Chondrocyte (in vitro differentiated cells): ENCODE results near the gene TPRA1. TPM values are rescaled to one million over a fixed set of nuclear protein-coding genes. Genes with fewer than 3 reads are reported as not detected.
A peak's percentile ranks its signal among the peaks of the same experiment; 100 is the strongest.

Experiments used
- DNase-seq: peaks from one replicate; pipeline ENCODE4 v3.0.0; 2021; ENCODE audit warnings: mixed read lengths, low spot score
- H3K27ac Mint-ChIP-seq: one replicate; pipeline ENCODE4 v1.8.0; 2021; ENCODE audit warnings: mild to moderate bottlenecking, moderate library complexity, mixed read lengths; ENCODE audit not compliant: unreplicated experiment
- H3K27me3 Mint-ChIP-seq: 2 replicates; pipeline ENCODE4 v1.8.0; 2021; ENCODE audit warnings: low read depth, mixed read lengths
- H3K36me3 Mint-ChIP-seq: 2 replicates; pipeline ENCODE4 v1.8.0; 2021; ENCODE audit warnings: low read depth, mixed read lengths
- H3K4me1 Mint-ChIP-seq: 2 replicates; pipeline ENCODE4 v1.8.0; 2021; ENCODE audit warnings: low read depth, mild to moderate bottlenecking, mixed read lengths
- H3K4me3 Mint-ChIP-seq: one replicate; pipeline ENCODE4 v1.8.0; 2021; ENCODE audit warnings: mild to moderate bottlenecking, moderate library complexity, mixed read lengths; ENCODE audit not compliant: unreplicated experiment
- H3K9me3 Mint-ChIP-seq: 2 replicates; pipeline ENCODE4 v1.8.0; 2021; ENCODE audit warnings: low read depth, mixed read lengths
- total RNA-seq: library from RNA; stranded (reverse); gene quantifications from 3 replicates; pipeline ENCODE4 v1.2.1, GENCODE V29; 2021
- TF ChIP-seq, protein P1 (sequence below): fragments of 200-600 bp; sonication (generic); IDR thresholded peaks from 2 replicates; pipeline ENCODE4 v1.5.0; 2021; ENCODE audit warnings: antibody characterized with exemption, mild to moderate bottlenecking, moderate library complexity

TPRA1 gene
- total RNA-seq, 1 donor from 2014 or later, result 37.2 TPM

DNA sequence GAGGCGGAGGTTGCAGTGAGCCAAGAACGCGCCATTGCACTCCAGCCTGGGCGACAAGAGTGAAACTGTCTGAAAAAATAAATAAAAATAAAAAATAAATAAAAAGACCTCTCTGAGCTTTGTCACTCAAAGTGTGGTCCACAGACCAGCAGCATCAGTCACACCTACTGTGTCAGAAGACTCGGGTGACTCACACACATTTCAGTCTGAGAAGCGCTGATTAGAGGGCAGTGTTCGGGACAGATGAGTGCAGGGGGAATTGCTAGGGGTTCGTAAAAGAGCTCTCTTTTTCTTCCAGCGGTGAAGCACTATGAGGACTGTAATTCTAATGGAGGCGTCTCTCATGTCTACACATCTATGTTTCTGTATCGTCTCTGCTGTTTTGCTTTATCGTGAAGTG is 44.1 kb upstream of the TPRA1 start:
- no peak overlapping the region for H3K4me3 Mint-ChIP-seq
- no peak overlapping the region for H3K27ac Mint-ChIP-seq
- H3K4me1 Mint-ChIP-seq, result peaks cover 7% of the 10 kb centered on the region
- peaks cover 3% of the 10 kb centered on the region for H3K27me3 Mint-ChIP-seq
- H3K9me3 Mint-ChIP-seq, result no peaks in the 10 kb centered on the region
- TF ChIP-seq, protein P1, sequence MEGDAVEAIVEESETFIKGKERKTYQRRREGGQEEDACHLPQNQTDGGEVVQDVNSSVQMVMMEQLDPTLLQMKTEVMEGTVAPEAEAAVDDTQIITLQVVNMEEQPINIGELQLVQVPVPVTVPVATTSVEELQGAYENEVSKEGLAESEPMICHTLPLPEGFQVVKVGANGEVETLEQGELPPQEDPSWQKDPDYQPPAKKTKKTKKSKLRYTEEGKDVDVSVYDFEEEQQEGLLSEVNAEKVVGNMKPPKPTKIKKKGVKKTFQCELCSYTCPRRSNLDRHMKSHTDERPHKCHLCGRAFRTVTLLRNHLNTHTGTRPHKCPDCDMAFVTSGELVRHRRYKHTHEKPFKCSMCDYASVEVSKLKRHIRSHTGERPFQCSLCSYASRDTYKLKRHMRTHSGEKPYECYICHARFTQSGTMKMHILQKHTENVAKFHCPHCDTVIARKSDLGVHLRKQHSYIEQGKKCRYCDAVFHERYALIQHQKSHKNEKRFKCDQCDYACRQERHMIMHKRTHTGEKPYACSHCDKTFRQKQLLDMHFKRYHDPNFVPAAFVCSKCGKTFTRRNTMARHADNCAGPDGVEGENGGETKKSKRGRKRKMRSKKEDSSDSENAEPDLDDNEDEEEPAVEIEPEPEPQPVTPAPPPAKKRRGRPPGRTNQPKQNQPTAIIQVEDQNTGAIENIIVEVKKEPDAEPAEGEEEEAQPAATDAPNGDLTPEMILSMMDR, result no peak
- no peaks in the 10 kb centered on the region for H3K36me3 Mint-ChIP-seq
- no peak for DNase-seq

DNA sequence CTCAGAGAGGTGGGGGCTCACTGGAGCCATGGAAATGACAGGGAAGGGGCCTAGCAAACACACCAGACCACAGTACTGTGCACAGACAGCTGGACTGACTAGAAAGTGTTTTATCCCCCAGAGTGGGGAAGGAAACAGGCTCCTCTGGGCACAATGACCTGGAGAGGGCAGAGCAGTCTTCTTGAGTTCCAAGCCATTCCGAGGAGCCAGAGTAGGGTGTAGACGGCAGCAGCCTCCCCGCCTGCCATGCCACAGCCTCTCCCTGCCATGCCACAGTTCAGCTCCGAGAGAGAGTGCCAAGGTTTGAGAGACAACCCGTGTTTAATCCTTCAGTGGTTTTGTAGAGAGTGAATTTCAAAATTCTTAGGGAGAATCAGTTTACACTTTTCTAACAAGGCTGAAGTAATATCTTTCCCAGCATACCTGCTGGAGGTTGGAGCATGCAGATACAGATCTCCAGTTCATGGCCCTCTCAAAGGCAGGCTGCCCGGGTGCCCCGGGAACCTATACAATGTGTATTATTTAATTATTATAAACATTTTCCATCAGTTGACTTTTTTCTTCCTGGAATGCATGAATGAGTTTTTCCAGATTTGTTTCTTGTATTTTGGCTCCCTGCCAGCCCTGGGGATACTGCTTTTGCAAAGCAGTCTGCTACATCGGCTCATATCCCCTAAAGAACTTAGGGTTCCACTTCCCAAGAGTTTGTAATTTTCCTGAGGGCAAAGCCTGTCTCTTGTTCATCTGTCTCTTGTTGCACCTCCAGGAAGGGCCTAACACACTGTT is 41.7 kb upstream of the TPRA1 start:
- Mint-ChIP-seq H3K27ac (no peak overlapping the region), H3K4me1 (peaks cover 12% of the 10 kb centered on the region), H3K27me3 (peaks cover 5% of the 10 kb centered on the region)

DNA sequence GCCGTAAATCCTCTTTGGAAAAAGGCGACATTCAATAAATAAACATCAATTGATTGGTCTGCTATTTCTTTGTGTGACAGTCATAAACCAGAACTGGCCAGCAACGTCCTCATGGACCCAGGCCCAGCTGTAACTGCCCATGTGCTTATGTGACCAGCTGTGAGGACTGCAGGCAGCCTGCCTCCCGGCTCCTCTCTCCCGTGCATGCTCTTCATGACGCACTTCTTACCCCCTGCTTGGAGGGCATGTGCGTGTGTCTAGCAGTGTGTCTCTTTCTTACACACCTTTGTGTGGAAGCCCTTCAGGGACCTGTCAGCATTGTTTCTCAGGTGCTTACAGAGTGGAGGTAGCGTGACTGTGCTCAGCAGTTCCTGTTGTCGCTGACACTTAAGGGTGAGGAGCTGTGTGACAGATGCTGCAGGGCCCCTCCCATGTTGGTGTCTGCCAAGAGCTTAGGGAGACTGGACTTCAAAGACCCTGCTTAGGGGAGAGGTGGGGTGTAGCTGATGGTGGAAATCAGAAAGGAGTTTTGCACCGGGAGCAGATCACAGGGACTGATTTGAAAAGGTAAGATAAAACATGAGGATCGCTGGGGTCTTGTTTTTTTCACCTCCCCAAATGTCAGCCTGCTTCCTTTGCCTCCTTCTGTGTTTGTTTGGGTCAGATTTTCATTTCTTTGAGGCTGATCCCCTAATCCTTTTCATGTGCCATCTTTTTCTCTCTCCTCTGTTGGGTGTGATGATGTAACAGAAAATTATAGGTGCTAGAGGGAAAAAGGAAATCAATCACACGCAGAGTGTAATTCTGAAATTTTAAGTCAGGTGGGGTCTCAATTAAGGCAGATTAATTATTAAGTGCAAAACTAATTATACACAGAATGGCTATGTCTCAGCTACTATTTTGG is 40.5 kb upstream of the TPRA1 start:
- H3K36me3 Mint-ChIP-seq, result no peaks in the 10 kb centered on the region
- DNase-seq, result no peak

More for the DNA sequence above, 41.7 kb upstream of the TPRA1 start:
- DNase-seq, result no peak
- TF ChIP-seq, protein P1, result no peak
- Mint-ChIP-seq H3K36me3 (no peaks in the 10 kb centered on the region), H3K4me3 (no peak overlapping the region), H3K9me3 (no peaks in the 10 kb centered on the region)

DNA sequence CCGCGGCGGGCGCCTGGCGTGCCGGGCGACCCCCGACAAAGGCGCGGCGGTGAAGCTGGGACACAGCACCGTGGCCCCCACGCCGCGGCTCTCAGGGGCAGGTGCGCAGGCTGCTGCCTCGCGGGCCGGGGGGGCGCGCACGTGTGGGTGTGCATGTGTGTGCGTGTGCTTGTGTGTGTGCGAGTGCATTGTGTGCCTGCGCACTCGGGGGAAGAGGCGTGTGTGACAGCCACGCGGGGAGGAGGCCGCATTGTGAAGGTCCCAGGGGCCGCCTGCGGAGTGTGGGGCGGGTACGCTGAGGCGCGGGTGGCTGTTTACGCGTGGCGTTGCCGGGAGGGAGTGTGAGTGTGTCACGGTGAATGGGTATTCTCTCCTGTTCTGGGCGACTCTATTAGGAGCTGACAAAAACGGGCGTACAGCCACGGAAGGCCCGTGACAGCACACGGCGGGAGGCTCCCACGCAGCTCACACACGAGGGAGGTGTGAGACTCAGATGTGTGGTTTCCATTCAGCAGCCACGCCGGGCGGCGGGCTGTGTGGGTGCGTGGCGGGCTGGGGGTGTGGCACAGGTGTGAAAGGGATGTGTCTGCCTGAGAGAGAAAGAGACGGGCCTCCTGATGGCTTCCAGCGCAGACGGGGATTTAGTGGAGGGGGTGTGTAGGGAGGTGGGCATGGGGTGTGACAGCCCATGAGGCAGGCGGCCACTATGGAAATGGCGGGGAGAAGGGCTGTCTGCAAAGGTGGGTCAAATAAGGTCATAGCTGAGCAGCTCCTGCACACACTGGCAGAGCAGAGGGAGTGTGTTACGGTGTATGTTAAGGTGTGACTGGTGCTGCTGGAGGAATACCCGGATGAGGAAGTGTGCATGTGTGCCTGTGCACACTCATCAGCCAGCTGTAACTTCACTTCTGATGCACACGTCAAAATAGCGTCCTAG is 39.2 kb upstream of the TPRA1 start:
- peaks cover 12% of the 10 kb centered on the region for H3K4me1 Mint-ChIP-seq
- no peaks in the 10 kb centered on the region for H3K36me3 Mint-ChIP-seq
- H3K9me3 Mint-ChIP-seq, result no peaks in the 10 kb centered on the region
- no peak for DNase-seq
- TF ChIP-seq, protein P1, result no peak
- peaks cover 3% of the 10 kb centered on the region for H3K27me3 Mint-ChIP-seq
- peak overlapping the region; percentile 67 for H3K4me3 Mint-ChIP-seq
- H3K27ac Mint-ChIP-seq, result no peak overlapping the region

More for the DNA sequence above, 40.5 kb upstream of the TPRA1 start:
- Mint-ChIP-seq H3K27me3 (peaks cover 5% of the 10 kb centered on the region), H3K4me3 (no peak overlapping the region), H3K4me1 (peaks cover 12% of the 10 kb centered on the region), H3K9me3 (no peaks in the 10 kb centered on the region), H3K27ac (no peak overlapping the region)
- TF ChIP-seq, protein P1, result no peak
